Activated CD4-positive, alpha-beta T cell treated with anti-CD3 and anti-CD28 coated beads, Interleukin-10, Interleukin-2, amounts not matched to agents 100 ng/mL and 50 ng/mL, durations not matched to agents 16 hours and 8 hours (primary cell): Measurements from ENCODE around the gene RASSF4.

Experiments
- DNase-seq: peaks from one replicate; pipeline ENCODE4 v3.0.0-alpha.2; 2020

The RASSF4 gene

DNA sequence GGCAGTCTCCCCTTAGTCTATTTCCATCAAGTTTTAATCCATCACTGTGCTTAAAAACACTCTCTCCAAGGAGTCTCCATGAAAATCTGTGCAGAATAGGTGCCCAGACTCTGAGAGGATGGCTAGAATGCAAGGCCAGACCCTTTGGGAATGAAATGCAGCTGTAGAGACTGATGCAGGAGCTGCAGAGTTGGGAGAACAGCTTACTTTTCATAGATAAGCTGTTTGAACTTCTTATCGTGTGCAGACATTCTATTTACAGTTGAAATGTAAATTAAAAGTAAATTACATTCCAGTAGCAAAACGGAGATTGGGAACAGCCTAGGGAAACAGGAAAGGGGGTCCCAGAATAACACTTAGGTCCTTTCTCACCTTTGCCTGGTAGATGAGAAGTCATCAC, 56.0 kb downstream of the RASSF4 start:
- DNase-seq: no peak

DNA sequence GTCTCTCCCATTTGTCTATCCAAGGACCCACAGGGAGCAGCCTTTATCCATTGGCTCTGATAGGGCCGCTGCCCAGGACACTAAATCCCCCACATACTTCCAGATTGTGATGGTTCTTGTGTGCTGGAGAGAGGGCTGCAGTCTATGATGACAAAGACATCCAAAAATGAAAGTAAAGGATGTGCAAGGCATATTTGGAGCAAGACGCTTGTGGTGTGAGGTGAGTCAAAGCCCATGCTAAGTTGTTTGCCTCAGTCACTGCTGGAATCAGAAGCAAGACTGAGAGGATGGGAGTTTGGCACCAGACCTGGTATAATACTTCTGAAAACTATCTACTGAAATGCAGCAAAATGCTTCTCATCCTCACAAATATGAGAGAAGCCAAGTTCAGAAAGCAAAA, 63.8 kb downstream of the RASSF4 start:
- no peak for DNase-seq

DNA sequence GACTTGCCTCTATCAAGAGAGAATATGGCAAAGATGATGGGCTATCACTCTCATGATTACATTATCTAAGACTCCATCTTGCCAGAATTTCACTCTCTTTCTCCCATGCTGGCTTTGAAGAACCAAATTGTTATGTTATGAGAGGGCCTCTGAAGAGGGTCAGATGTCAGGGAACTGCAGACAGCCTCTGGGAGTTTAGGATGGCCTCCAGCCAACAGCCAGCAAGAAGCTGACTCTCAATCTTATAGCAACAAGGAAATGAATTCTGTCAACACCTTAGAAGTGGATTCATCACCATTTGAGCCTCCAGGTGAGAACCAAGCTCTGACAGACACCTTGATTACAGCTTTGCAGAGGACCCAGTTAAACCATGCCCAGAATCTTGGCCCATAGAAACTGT, 74.7 kb downstream of the RASSF4 start:
- no peak for DNase-seq

DNA sequence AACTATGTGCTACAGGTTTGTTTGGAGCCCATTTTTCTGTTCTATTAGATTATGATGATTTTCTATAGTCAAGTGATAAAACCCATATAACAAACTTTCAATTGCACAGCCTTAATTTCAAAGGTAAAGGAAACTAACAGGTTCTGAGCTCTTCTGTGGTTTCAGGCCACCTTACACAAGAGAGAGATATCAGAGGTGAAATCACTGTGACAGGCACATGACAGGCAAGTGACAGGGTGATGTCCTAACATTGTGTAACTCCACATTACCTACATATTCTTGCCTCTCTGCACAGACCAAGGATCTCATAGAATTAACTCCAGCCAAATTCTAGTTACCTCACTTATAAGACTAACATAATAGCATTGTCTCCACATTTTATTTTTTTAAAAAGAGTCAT, 76.1 kb downstream of the RASSF4 start:
- DNase-seq: no peak

DNA sequence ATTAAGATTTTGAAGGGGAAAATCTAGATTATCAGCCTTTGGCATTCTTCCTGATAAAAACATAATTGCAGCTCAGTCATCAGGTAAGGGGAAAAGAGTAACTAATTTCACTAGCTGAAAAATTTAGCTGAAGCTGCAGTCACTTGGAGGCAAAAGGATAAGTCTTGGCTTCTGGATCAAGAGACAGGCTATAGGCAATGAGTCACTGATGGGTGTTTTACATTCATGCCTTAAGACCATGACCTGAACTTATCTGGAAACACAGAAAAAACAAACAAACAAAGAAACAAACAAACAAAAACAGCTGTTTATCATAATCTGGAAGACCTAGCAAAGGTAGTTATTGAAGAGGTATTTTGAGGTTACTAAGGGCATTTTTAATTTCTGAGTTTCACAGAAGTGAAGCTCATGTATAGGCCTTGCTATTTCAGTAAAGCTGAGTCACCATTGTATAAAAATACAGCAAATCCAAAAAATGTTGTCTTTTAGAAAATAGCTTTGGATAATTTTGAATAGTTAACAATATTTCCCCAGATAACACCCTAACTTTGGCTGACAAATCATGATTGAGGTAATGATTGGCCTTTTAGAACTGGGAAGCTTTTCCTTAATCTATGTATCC, 81.4 kb downstream of the RASSF4 start:
- no peak for DNase-seq

DNA sequence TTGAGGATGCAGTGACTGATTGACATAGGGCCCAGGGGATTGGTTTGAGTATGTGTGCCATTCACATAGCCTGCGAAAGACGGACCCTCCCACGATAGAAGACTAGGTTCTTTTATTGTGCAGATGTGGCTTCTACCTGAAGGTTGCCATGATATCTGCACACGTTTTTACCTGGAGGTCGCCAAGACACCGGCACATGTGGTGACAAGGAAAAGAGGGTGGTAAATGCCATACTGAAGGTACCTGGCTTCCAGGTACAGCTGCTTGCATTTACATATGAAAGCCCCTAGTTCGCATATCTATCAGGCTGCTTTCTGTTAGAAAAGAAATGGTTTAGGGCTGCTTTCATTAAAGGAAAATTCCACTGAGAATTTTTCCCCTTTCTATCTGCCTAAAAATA, 84.7 kb downstream of the RASSF4 start:
- DNase-seq: no peak
